PC-3 (cell line): Measurements from ENCODE around the gene CRADD. TPM values are rescaled to one million over a fixed set of nuclear protein-coding genes. Genes with fewer than 3 reads are reported as not detected.

Source experiments
- ATAC-seq: fragments of 200-7000 bp; cut with Tn5 transposase; 2 replicates; pipeline ENCODE4 v1.9.1; 2020; ENCODE audit warnings: mild to moderate bottlenecking, moderate library complexity
- BruUV-seq: library from RNA; stranded (reverse); fragments of 400-500 nt; replicated peaks from 2 replicates; lab custom pipeline; 2021; lab: Mats Ljungman, UMichigan
- CTCF ChIA-PET: fragments of 300-600 bp; sonication (Branson Sonifier 250); formaldehyde crosslinking; loops from one replicate; lab custom pipeline; 2022; ENCODE audit warnings: antibody characterized with exemption; lab: Charles Lee
- POLR2A ChIA-PET: fragments of 300-600 bp; sonication (Branson Sonifier 250); formaldehyde crosslinking; loops from one replicate; lab custom pipeline; 2022; ENCODE audit warnings: antibody characterized with exemption; ENCODE audit not compliant: unreplicated experiment; lab: Charles Lee
- DNase-seq: peaks from one replicate; pipeline ENCODE4 v3.0.0-alpha.2; 2015
- H2AFZ ChIP-seq: fragments of 300-600 bp; sonication (generic); 2 replicates; pipeline ENCODE4 v1.6.0; 2016; ENCODE audit warnings: antibody characterized with exemption, low read length
- H3F3A ChIP-seq: fragments of 300-600 bp; sonication (generic); one replicate; pipeline ENCODE4 v1.6.0; 2017; ENCODE audit warnings: antibody characterized with exemption, low read length, control low read depth, mild to moderate bottlenecking; ENCODE audit not compliant: unreplicated experiment
- H3K27ac ChIP-seq: fragments of 300-600 bp; sonication (generic); 2 replicates; pipeline ENCODE4 v1.5.1; 2016; ENCODE audit warnings: mild to moderate bottlenecking, low read length
- H3K27me3 ChIP-seq: fragments of 300-600 bp; sonication (generic); 2 replicates; pipeline ENCODE4 v1.6.1; 2016; ENCODE audit warnings: low read length, mixed read lengths
- H3K36me3 ChIP-seq: fragments of 300-600 bp; sonication (generic); 2 replicates; pipeline ENCODE4 v1.6.1; 2016; ENCODE audit warnings: low read depth, mixed run types, low read length, mixed read lengths
- H3K4me1 ChIP-seq: fragments of 300-600 bp; sonication (generic); 2 replicates; pipeline ENCODE4 v1.5.1; 2016; ENCODE audit warnings: low read length; ENCODE audit not compliant: insufficient read depth
- H3K4me2 ChIP-seq: fragments of 300-600 bp; sonication (generic); 2 replicates; pipeline ENCODE4 v1.6.0; 2016; ENCODE audit warnings: low read length
- H3K4me3 ChIP-seq: fragments of 300-600 bp; sonication (generic); 2 replicates; pipeline ENCODE4 v1.5.1; 2016; ENCODE audit warnings: mild to moderate bottlenecking, low read length, mixed read lengths
- H3K79me2 ChIP-seq: fragments of 300-600 bp; sonication (generic); 2 replicates; pipeline ENCODE4 v1.6.1; 2017; ENCODE audit warnings: low read length, mixed read lengths
- H3K9ac ChIP-seq: fragments of 300-600 bp; sonication (generic); 2 replicates; pipeline ENCODE4 v1.6.0; 2016; ENCODE audit warnings: mild to moderate bottlenecking, low read length
- H3K9me2 ChIP-seq: fragments of 300-600 bp; sonication (generic); replicated peaks from 2 replicates; pipeline ENCODE4 v1.6.1; 2016; ENCODE audit warnings: mixed run types, low read length, mixed read lengths
- H3K9me3 ChIP-seq: fragments of 300-600 bp; sonication (generic); 2 replicates; pipeline ENCODE4 v1.6.1; 2016; ENCODE audit warnings: low read length, mixed read lengths
- H4K20me1 ChIP-seq: fragments of 300-600 bp; sonication (generic); 2 replicates; pipeline ENCODE4 v1.6.1; 2016; ENCODE audit warnings: low read length, mixed read lengths
- CTCF ChIP-seq: fragments of 300-600 bp; sonication (generic); conservative IDR thresholded peaks from 2 replicates; pipeline ENCODE4 v1.5.1; 2017; ENCODE audit warnings: antibody characterized with exemption, low read depth, mild to moderate bottlenecking, low read length
- EZH2 ChIP-seq: fragments of 300-600 bp; sonication (generic); IDR thresholded peaks from one replicate; pipeline ENCODE4 v1.6.1; 2017; ENCODE audit warnings: antibody characterized with exemption, mild to moderate bottlenecking, low read length; ENCODE audit not compliant: unreplicated experiment
- EZH2phosphoT487 ChIP-seq: fragments of 300-600 bp; sonication (generic); IDR thresholded peaks from 2 replicates; pipeline ENCODE4 v1.6.1; 2018; ENCODE audit warnings: mild to moderate bottlenecking, antibody characterized with exemption, low read length, borderline replicate concordance
- intact Hi-C: fragments of 100-400 bp; cut with micrococcal nuclease; formaldehyde crosslinking; loops from 2 replicates; pipeline ENCODE4 v1.9.0; 2023
- total RNA-seq: library from RNA; depleted of rRNA; stranded (reverse); fragments of >200 nt; gene quantifications from 2 replicates; pipeline ENCODE4 v1.2.3, GENCODE V29; 2014

Gene CRADD
- total RNA-seq, 1 experiment from 2014 or later, result 11.4 TPM

GRCh38 chr12:93937812-93938211 lies 260.6 kb downstream of the CRADD start:
- no TSS peak for BruUV-seq
- no peak overlapping the region for H3K4me3 ChIP-seq

GRCh38 chr12:93938317-93938716 lies 261.1 kb downstream of the CRADD start:
- Histone ChIP-seq H3K4me3 (no peak overlapping the region), H3K9me3 (peaks cover 12% of the 10 kb centered on the region; the same call in 1 of the 2 replicates), H3K9me2 (no peaks in the 10 kb centered on the region), H3K9ac (no peak overlapping the region), H3F3A (no peaks in the 10 kb centered on the region), H3K4me2 (no peak overlapping the region), H2AFZ (no peak overlapping the region), H3K4me1 (no peaks in the 10 kb centered on the region), H3K79me2 (no peaks in the 10 kb centered on the region), H3K27ac (no peak overlapping the region), H4K20me1 (no peaks in the 10 kb centered on the region), H3K36me3 (no peaks in the 10 kb centered on the region), H3K27me3 (no peaks in the 10 kb centered on the region)
- intact Hi-C loops, result no loop called here
- CTCF ChIA-PET, result no interaction called here
- TF ChIP-seq EZH2 (no peak), EZH2phosphoT487 (no peak), CTCF (no peak)
- POLR2A ChIA-PET, result no interaction called here
- no peak for DNase-seq
- no peak for ATAC-seq
- BruUV-seq, result no TSS peak

More at GRCh38 chr12:93937812-93938211, 260.6 kb downstream of the CRADD start:
- peaks cover 12% of the 10 kb centered on the region; the same call in 1 of the 2 replicates for H3K9me3 ChIP-seq
- H3F3A ChIP-seq, result no peaks in the 10 kb centered on the region
- intact Hi-C loops, result no loop called here
- ATAC-seq (no peak), DNase-seq (no peak)
- no peaks in the 10 kb centered on the region for H3K4me1 ChIP-seq
- no peaks in the 10 kb centered on the region for H3K79me2 ChIP-seq
- H3K27ac ChIP-seq, result no peak overlapping the region
- CTCF ChIA-PET, result no interaction called here
- no peaks in the 10 kb centered on the region for H3K9me2 ChIP-seq
- no peak overlapping the region for H2AFZ ChIP-seq
- H3K4me2 ChIP-seq, result no peak overlapping the region
- H3K27me3 ChIP-seq, result no peaks in the 10 kb centered on the region
- POLR2A ChIA-PET, result no interaction called here
- H3K9ac ChIP-seq, result no peak overlapping the region
- TF ChIP-seq CTCF, result no peak
- TF ChIP-seq EZH2phosphoT487, result no peak
- no peak for TF ChIP-seq EZH2
- no peaks in the 10 kb centered on the region for H3K36me3 ChIP-seq
- H4K20me1 ChIP-seq, result no peaks in the 10 kb centered on the region

GRCh38 chr12:93938931-93939330 lies 261.8 kb downstream of the CRADD start:
- POLR2A ChIA-PET, result no interaction called here

More at GRCh38 chr12:93938931-93939330, 261.8 kb downstream of the CRADD start:
- Histone ChIP-seq H3F3A (no peaks in the 10 kb centered on the region), H3K9me3 (peaks cover 12% of the 10 kb centered on the region; the same call in 1 of the 2 replicates), H3K4me2 (no peak overlapping the region), H3K4me1 (0 out of 2 replicates have a peak, but pooled peaks cover under 1% of the 10 kb centered on the region), H2AFZ (no peak overlapping the region), H4K20me1 (no peaks in the 10 kb centered on the region), H3K9me2 (no peaks in the 10 kb centered on the region), H3K27ac (no peak overlapping the region), H3K9ac (no peak overlapping the region), H3K79me2 (no peaks in the 10 kb centered on the region), H3K36me3 (no peaks in the 10 kb centered on the region), H3K27me3 (no peaks in the 10 kb centered on the region), H3K4me3 (no peak overlapping the region)
- DNase-seq (no peak), ATAC-seq (no peak)
- BruUV-seq, result no TSS peak
- CTCF ChIA-PET, result no interaction called here
- no peak for TF ChIP-seq EZH2
- no peak for TF ChIP-seq CTCF
- TF ChIP-seq EZH2phosphoT487, result no peak
- intact Hi-C loops, result no loop called here
